HepG2 (cell line): Measurements from ENCODE around the gene PPP2R5D. TPM values are rescaled to one million over a fixed set of nuclear protein-coding genes. Genes with fewer than 3 reads are reported as not detected.

Source experiments
- ARID2 ChIP-seq: sonication (generic); formaldehyde crosslinking; IDR thresholded peaks from 2 replicates; pipeline ENCODE4 v1.8.1; 2022; ENCODE audit warnings: mild to moderate bottlenecking, missing genetic modification reagents, borderline replicate concordance
- CCAR2 ChIP-seq: fragments of 200-400 bp; formaldehyde crosslinking; optimal IDR thresholded peaks from 2 replicates; pipeline ENCODE3; 2018; ENCODE audit warnings: low read depth, mild to moderate bottlenecking, low read length, moderate library complexity
- FOXA1 ChIP-seq, 2 experiments: fragments of 450-650 bp in 1 of 2; sonication (generic) in 1 of 2; formaldehyde crosslinking in 1 of 2; IDR thresholded peaks; 2 replicates each; pipeline versions ENCODE4 v1.4.0 to v1.6.1; 2016 to 2020; ENCODE audit warnings: missing genetic modification reagents in 1 of 2
- GFI1 ChIP-seq: sonication (generic); formaldehyde crosslinking; IDR thresholded peaks from 2 replicates; pipeline ENCODE4 v1.5.0; 2020; ENCODE audit warnings: missing genetic modification reagents, mild to moderate bottlenecking, borderline replicate concordance
- HES4 ChIP-seq: sonication (generic); formaldehyde crosslinking; IDR thresholded peaks from 2 replicates; pipeline ENCODE4 v1.9.0; 2021; ENCODE audit warnings: mild to moderate bottlenecking, missing genetic modification reagents, borderline replicate concordance
- HNRNPUL1 ChIP-seq: fragments of 200-400 bp; formaldehyde crosslinking; IDR thresholded peaks from 2 replicates; pipeline ENCODE4 v1.6.1; 2017; ENCODE audit warnings: low read depth, mild to moderate bottlenecking, low read length, moderate library complexity
- ISL2 ChIP-seq: sonication (generic); formaldehyde crosslinking; IDR thresholded peaks from 2 replicates; pipeline ENCODE4 v1.5.0; 2020; ENCODE audit warnings: missing genetic modification reagents
- KLF16 ChIP-seq, 2 experiments: sonication (generic) in 1 of 2; formaldehyde crosslinking in 1 of 2; IDR thresholded peaks; 2 replicates each; pipeline versions ENCODE4 v1.6.1 to v1.8.0; 2016 to 2023; ENCODE audit warnings: missing genetic modification reagents in 2 of 2, missing compliant biosample characterization in 1 of 2
- MBD4 ChIP-seq: IDR thresholded peaks from 2 replicates; pipeline ENCODE4 v1.6.1; 2012; ENCODE audit warnings: low read length, inconsistent platforms, borderline replicate concordance
- PCBP2 ChIP-seq: fragments of 200-400 bp; formaldehyde crosslinking; optimal IDR thresholded peaks from 2 replicates; pipeline ENCODE3; 2018; ENCODE audit warnings: low read length, low read depth; ENCODE audit not compliant: poor library complexity, severe bottlenecking
- PRMT3 ChIP-seq: sonication (generic); formaldehyde crosslinking; IDR thresholded peaks from 2 replicates; pipeline ENCODE4 v1.8.1; 2022; ENCODE audit warnings: low read depth, mild to moderate bottlenecking, moderate library complexity, missing genetic modification reagents, borderline replicate concordance
- RARA ChIP-seq: IDR thresholded peaks from 2 replicates; pipeline ENCODE4 v1.6.1; 2016; ENCODE audit warnings: missing genetic modification reagents, missing compliant biosample characterization
- REPIN1 ChIP-seq: sonication (generic); formaldehyde crosslinking; IDR thresholded peaks from 2 replicates; pipeline ENCODE4 v1.8.0; 2022; ENCODE audit warnings: missing genetic modification reagents, low read depth, mild to moderate bottlenecking, borderline replicate concordance
- RFX1 ChIP-seq: fragments of 450-650 bp; IDR thresholded peaks from 2 replicates; pipeline ENCODE4 v1.6.1; 2017
- SIX1 ChIP-seq: sonication (generic); formaldehyde crosslinking; IDR thresholded peaks from 2 replicates; pipeline ENCODE4 v1.4.0; 2020; ENCODE audit warnings: missing genetic modification reagents, borderline replicate concordance
- TGIF2 ChIP-seq: IDR thresholded peaks from 2 replicates; pipeline ENCODE4 v1.6.1; 2016; ENCODE audit warnings: control low read depth, missing compliant biosample characterization
- ZBTB7B ChIP-seq: sonication (generic); formaldehyde crosslinking; IDR thresholded peaks from 2 replicates; pipeline ENCODE4 v1.4.0; 2020; ENCODE audit warnings: missing genetic modification reagents
- ZGPAT ChIP-seq: IDR thresholded peaks from 2 replicates; pipeline ENCODE4 v1.6.1; 2016; ENCODE audit warnings: mild to moderate bottlenecking
- ZKSCAN5 ChIP-seq: sonication (generic); formaldehyde crosslinking; IDR thresholded peaks from 2 replicates; pipeline ENCODE4 v1.5.1; 2020; ENCODE audit warnings: mild to moderate bottlenecking, missing genetic modification reagents
- ZNF17 ChIP-seq: sonication (generic); formaldehyde crosslinking; IDR thresholded peaks from 2 replicates; pipeline ENCODE4 v1.5.0; 2020; ENCODE audit warnings: mild to moderate bottlenecking, missing genetic modification reagents
- ZNF235 ChIP-seq: sonication (generic); formaldehyde crosslinking; IDR thresholded peaks from 2 replicates; pipeline ENCODE4 v1.8.1; 2023; ENCODE audit warnings: mild to moderate bottlenecking, missing genetic modification reagents, borderline replicate concordance
- ZNF337 ChIP-seq: sonication (generic); formaldehyde crosslinking; IDR thresholded peaks from 2 replicates; pipeline ENCODE4 v1.5.1; 2020; ENCODE audit warnings: missing genetic modification reagents, low read depth, mild to moderate bottlenecking, borderline replicate concordance
- ZNF83 ChIP-seq: sonication (generic); formaldehyde crosslinking; IDR thresholded peaks from 2 replicates; pipeline ENCODE4 v1.4.0; 2020; ENCODE audit warnings: missing genetic modification reagents, mild to moderate bottlenecking, borderline replicate concordance
- polyA plus RNA-seq, 8 experiments: library from polyadenylated mRNA; depleted of rRNA in 3 of 8; stranded (reverse) in 7 of 8; unstranded in 1 of 8; fragments of >200 nt; fragmentation: Illumina TruSeq in 4 of 8; extraction: Trizol in 4 of 8; gene quantifications; 2 replicates each; pipeline versions ENCODE4 v1.2.1 to v1.2.3, GENCODE V29; 2011 to 2016; ENCODE audit warnings: low read depth in 4 of 8, missing spikeins in 1 of 8, mixed read lengths in 1 of 8; ENCODE audit not compliant: insufficient read depth in 1 of 8
- total RNA-seq, 5 experiments: library from RNA; depleted of rRNA; stranded (reverse); fragments of >200 nt; fragmentation: Illumina TruSeq; extraction: Trizol; gene quantifications; 2 replicates each; pipeline ENCODE4 v1.2.3, GENCODE V29; 2016; ENCODE audit warnings: low read depth in 1 of 5
- TF ChIP-seq, protein P1 (sequence below): sonication (generic); formaldehyde crosslinking; IDR thresholded peaks from 2 replicates; pipeline ENCODE4 v1.5.0; 2020; ENCODE audit warnings: mild to moderate bottlenecking, missing genetic modification reagents, moderate library complexity
- TF ChIP-seq, protein P2 (sequence below): sonication (generic); formaldehyde crosslinking; IDR thresholded peaks from 2 replicates; pipeline ENCODE4 v1.4.0; 2020; ENCODE audit warnings: mild to moderate bottlenecking, missing genetic modification reagents, borderline replicate concordance

The PPP2R5D gene
- total and polyA plus RNA-seq, 2 of the 13 experiments (the other 11 are each of a cell fraction or from before 2014, with no cell fraction given) = 53.7 to 60.4 TPM

GRCh38 chr6:42984001-42984923 is at the start of gene PPP2R5D (continued):
- TF ChIP-seq ZNF83 (CRISPR knock-in tag) (no peak), ISL2 (CRISPR knock-in tag) (peak; percentile 29; the same call in 1 of the 2 replicates), ZNF337 (CRISPR knock-in tag) (no peak), TGIF2 (CRISPR knock-in tag) (no peak), ZGPAT (CRISPR knock-in tag) (peak; percentile 74), ZKSCAN5 (no peak), HNRNPUL1 (no peak), SIX1 (CRISPR knock-in tag) (peak; percentile 12; the same call in 1 of the 2 replicates), ARID2 (CRISPR knock-in tag) (peak; percentile 77; the same call in 1 of the 2 replicates), RARA (no peak), CCAR2 (no peak), REPIN1 (CRISPR knock-in tag) (peak; percentile 90), ZNF235 (CRISPR knock-in tag) (peak; percentile 90; the same call in 1 of the 2 replicates), RFX1 (no peak), HES4 (0 out of 2 replicates have a peak, but pooled peaks have one; percentile 29), KLF16 (CRISPR knock-in tag; IDR thresholded peaks at IDR 0.05) (peak in 1 of 2 experiments; percentile 80; a peak in 1 of 4 replicates), FOXA1 (IDR thresholded peaks at IDR 0.05) (no peak), FOXA1 (CRISPR knock-in tag; IDR thresholded peaks at IDR 0.05) (no peak), GFI1 (CRISPR knock-in tag) (peak; percentile 75; the same call in 1 of the 2 replicates), ZBTB7B (CRISPR knock-in tag) (peak; percentile 18; the same call in 1 of the 2 replicates), ZNF17 (CRISPR knock-in tag) (no peak), MBD4 (no peak), PCBP2 (no peak), PRMT3 (CRISPR knock-in tag) (no peak)
- TF ChIP-seq, protein P1, sequence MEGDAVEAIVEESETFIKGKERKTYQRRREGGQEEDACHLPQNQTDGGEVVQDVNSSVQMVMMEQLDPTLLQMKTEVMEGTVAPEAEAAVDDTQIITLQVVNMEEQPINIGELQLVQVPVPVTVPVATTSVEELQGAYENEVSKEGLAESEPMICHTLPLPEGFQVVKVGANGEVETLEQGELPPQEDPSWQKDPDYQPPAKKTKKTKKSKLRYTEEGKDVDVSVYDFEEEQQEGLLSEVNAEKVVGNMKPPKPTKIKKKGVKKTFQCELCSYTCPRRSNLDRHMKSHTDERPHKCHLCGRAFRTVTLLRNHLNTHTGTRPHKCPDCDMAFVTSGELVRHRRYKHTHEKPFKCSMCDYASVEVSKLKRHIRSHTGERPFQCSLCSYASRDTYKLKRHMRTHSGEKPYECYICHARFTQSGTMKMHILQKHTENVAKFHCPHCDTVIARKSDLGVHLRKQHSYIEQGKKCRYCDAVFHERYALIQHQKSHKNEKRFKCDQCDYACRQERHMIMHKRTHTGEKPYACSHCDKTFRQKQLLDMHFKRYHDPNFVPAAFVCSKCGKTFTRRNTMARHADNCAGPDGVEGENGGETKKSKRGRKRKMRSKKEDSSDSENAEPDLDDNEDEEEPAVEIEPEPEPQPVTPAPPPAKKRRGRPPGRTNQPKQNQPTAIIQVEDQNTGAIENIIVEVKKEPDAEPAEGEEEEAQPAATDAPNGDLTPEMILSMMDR (CRISPR knock-in tag) = no peak
- TF ChIP-seq, protein P2, sequence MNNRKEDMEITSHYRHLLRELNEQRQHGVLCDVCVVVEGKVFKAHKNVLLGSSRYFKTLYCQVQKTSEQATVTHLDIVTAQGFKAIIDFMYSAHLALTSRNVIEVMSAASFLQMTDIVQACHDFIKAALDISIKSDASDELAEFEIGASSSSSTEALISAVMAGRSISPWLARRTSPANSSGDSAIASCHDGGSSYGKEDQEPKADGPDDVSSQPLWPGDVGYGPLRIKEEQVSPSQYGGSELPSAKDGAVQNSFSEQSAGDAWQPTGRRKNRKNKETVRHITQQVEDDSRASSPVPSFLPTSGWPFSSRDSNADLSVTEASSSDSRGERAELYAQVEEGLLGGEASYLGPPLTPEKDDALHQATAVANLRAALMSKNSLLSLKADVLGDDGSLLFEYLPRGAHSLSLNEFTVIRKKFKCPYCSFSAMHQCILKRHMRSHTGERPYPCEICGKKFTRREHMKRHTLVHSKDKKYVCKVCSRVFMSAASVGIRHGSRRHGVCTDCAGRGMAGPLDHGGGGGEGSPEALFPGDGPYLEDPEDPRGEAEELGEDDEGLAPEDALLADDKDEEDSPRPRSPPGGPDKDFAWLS = no peak
